Spleen (tissue), 7 donors: Measurements from ENCODE around the gene LXN.

Source experiments
- CTCF ChIP-seq, 11 experiments: fragments of 200-600 bp in 7 of 11; fragments of 450-650 bp in 4 of 11; sonication (generic) in 4 of 11; IDR thresholded peaks in 8 of 11; conservative IDR thresholded peaks in 3 of 11; 1 replicate in 7 of 11; 2 replicates in 4 of 11; pipeline versions ENCODE4 v1.4.0 to v1.8.0; 2016 to 2021; ENCODE audit warnings: antibody characterized with exemption in 11 of 11, inconsistent platforms in 4 of 11, mild to moderate bottlenecking in 1 of 11
- POLR2A ChIP-seq, 3 donors: fragments of 450-650 bp; IDR thresholded peaks; one replicate each; pipeline ENCODE4 v1.5.1; 2017; ENCODE audit warnings: antibody characterized with exemption in 3 of 3, mild to moderate bottlenecking in 1 of 3
- POLR2AphosphoS5 ChIP-seq, 3 donors: sonication (generic); formaldehyde crosslinking; IDR thresholded peaks; one replicate each; pipeline ENCODE4 v1.5.1; 2017; ENCODE audit warnings: antibody characterized with exemption in 3 of 3
- donor health status: DM: no; HTN: no; CAD: no; lungs with moderate emphysema.
- donor health status: DM: no; HTN: no; CAD: no.
- donor health status: DM: no; HTN: no; CAD: no.

GRCh38 chr3:158683230-158683962 lies 10.9 kb upstream of the LXN start:
- TF ChIP-seq CTCF (IDR thresholded peaks at IDR 0.05 in 8 of 11, conservative IDR thresholded peaks at IDR 0.05 in 3 of 11) (no peak), POLR2A (IDR thresholded peaks at IDR 0.05) (no peak), POLR2AphosphoS5 (IDR thresholded peaks at IDR 0.05) (no peak)
